H9 (cell line): Measurements from ENCODE around the gene GNGT2. TPM values are rescaled to one million over a fixed set of nuclear protein-coding genes. Genes with fewer than 3 reads are reported as not detected.

ENCODE experiments used
- DNase-seq: peaks from one replicate; pipeline ENCODE4 v3.0.0-alpha.2; 2017
- H2AFZ ChIP-seq: one replicate; pipeline ENCODE4 v1.6.1; 2013; ENCODE audit warnings: mild to moderate bottlenecking, low read length, control low read depth, moderate library complexity
- H2AK5ac ChIP-seq: 2 replicates; pipeline ENCODE4 v1.6.1; 2013; ENCODE audit warnings: low read length, control low read depth, mixed read lengths; ENCODE audit not compliant: insufficient read length
- H2BK120ac ChIP-seq: one replicate; pipeline ENCODE4 v1.6.1; 2013; ENCODE audit warnings: low read depth, mild to moderate bottlenecking, low read length, control low read depth, inconsistent platforms; ENCODE audit not compliant: poor library complexity, severe bottlenecking
- H2BK12ac ChIP-seq: 2 replicates; pipeline ENCODE4 v1.6.1; 2013; ENCODE audit warnings: low read length, control low read depth, mixed read lengths, low read depth; ENCODE audit not compliant: insufficient read length
- H2BK15ac ChIP-seq: 2 replicates; pipeline ENCODE4 v1.6.1; 2013; ENCODE audit warnings: low read depth, low read length, control low read depth
- H2BK20ac ChIP-seq: one replicate; pipeline ENCODE4 v1.6.1; 2013; ENCODE audit warnings: low read depth, mild to moderate bottlenecking, low read length, control low read depth, inconsistent platforms; ENCODE audit not compliant: poor library complexity, severe bottlenecking
- H2BK5ac ChIP-seq: 2 replicates; pipeline ENCODE4 v1.6.1; 2013; ENCODE audit warnings: low read length, control low read depth, mixed read lengths; ENCODE audit not compliant: insufficient read length
- H3K14ac ChIP-seq: 2 replicates; pipeline ENCODE4 v1.6.1; 2013; ENCODE audit warnings: low read length, control low read depth; ENCODE audit not compliant: insufficient read depth
- H3K18ac ChIP-seq: 2 replicates; pipeline ENCODE4 v1.6.1; 2013; ENCODE audit warnings: low read depth, mild to moderate bottlenecking, mixed read lengths, low read length, control low read depth; ENCODE audit not compliant: insufficient read length
- H3K23ac ChIP-seq: 2 replicates; pipeline ENCODE4 v1.6.1; 2013; ENCODE audit warnings: low read length, control low read depth, mixed read lengths, low read depth; ENCODE audit not compliant: insufficient read length
- H3K23me2 ChIP-seq: 2 replicates; pipeline ENCODE4 v1.6.1; 2013; ENCODE audit warnings: low read depth, mild to moderate bottlenecking, mixed read lengths, low read length, control low read depth; ENCODE audit not compliant: insufficient read length, poor library complexity, severe bottlenecking
- H3K27ac ChIP-seq: 2 replicates; pipeline ENCODE4 v1.5.1; 2013; ENCODE audit warnings: low read length, control low read depth, mixed read lengths, low read depth; ENCODE audit not compliant: insufficient read length
- H3K27me3 ChIP-seq: 2 replicates; pipeline ENCODE4 v1.6.1; 2013; ENCODE audit warnings: low read length, control low read depth, inconsistent platforms; ENCODE audit not compliant: insufficient read depth
- H3K4ac ChIP-seq: 2 replicates; pipeline ENCODE4 v1.6.1; 2013; ENCODE audit warnings: low read depth, mild to moderate bottlenecking, control low read depth, inconsistent platforms, low read length, moderate library complexity
- H3K4me1 ChIP-seq: 2 replicates; pipeline ENCODE4 v1.6.1; 2013; ENCODE audit warnings: low read length, control low read depth, inconsistent platforms; ENCODE audit not compliant: insufficient read depth
- H3K4me2 ChIP-seq: 2 replicates; pipeline ENCODE4 v1.6.1; 2013; ENCODE audit warnings: low read length, control low read depth, mixed read lengths; ENCODE audit not compliant: insufficient read length, insufficient read depth
- H3K56ac ChIP-seq: 2 replicates; pipeline ENCODE4 v1.6.1; 2013; ENCODE audit warnings: low read depth, mild to moderate bottlenecking, mixed read lengths, low read length, control low read depth; ENCODE audit not compliant: insufficient read length
- H3K79me1 ChIP-seq: 2 replicates; pipeline ENCODE4 v1.6.1; 2013; ENCODE audit warnings: low read depth, mild to moderate bottlenecking, moderate library complexity, low read length, control low read depth, inconsistent platforms; ENCODE audit not compliant: insufficient read depth, poor library complexity, severe bottlenecking
- H3K79me2 ChIP-seq: 2 replicates; pipeline ENCODE4 v1.6.1; 2013; ENCODE audit warnings: low read length, control low read depth, inconsistent platforms; ENCODE audit not compliant: insufficient read depth
- H3K9ac ChIP-seq: 2 replicates; pipeline ENCODE4 v1.6.1; 2013; ENCODE audit warnings: low read length, control low read depth, mixed read lengths; ENCODE audit not compliant: insufficient read length; ENCODE audit errors: extremely low read depth
- H3K9me3 ChIP-seq: one replicate; pipeline ENCODE4 v1.6.1; 2013; ENCODE audit warnings: low read depth, low read length, inconsistent platforms; ENCODE audit not compliant: control insufficient read depth
- H3T11ph ChIP-seq: one replicate; pipeline ENCODE4 v1.6.1; 2013; ENCODE audit warnings: mild to moderate bottlenecking, low read length, control low read depth, inconsistent platforms
- H4K20me1 ChIP-seq: one replicate; pipeline ENCODE4 v1.6.1; 2013; ENCODE audit not compliant: control insufficient read depth, insufficient read length, insufficient read depth
- H4K5ac ChIP-seq: 2 replicates; pipeline ENCODE4 v1.6.1; 2013; ENCODE audit warnings: low read depth, mild to moderate bottlenecking, mixed read lengths, low read length, control low read depth; ENCODE audit not compliant: insufficient read length
- H4K8ac ChIP-seq: replicated peaks from 2 replicates; pipeline ENCODE4 v1.6.1; 2013; ENCODE audit warnings: low read length, control low read depth, mixed read lengths, low read depth; ENCODE audit not compliant: insufficient read length
- H4K91ac ChIP-seq: 2 replicates; pipeline ENCODE4 v1.6.1; 2013; ENCODE audit warnings: low read depth, mild to moderate bottlenecking, moderate library complexity, mixed read lengths, low read length, control low read depth; ENCODE audit not compliant: insufficient read length
- H3K27ac Mint-ChIP-seq, 3 experiments: 2 replicates in 2 of 3; 3 replicates in 1 of 3; pipeline ENCODE4 v1.8.0; 2020 to 2021; ENCODE audit warnings: mixed read lengths in 3 of 3, mild to moderate bottlenecking in 1 of 3, moderate library complexity in 1 of 3
- H3K27me3 Mint-ChIP-seq: 2 replicates; pipeline ENCODE4 v1.8.0; 2021; ENCODE audit warnings: low read depth, mild to moderate bottlenecking, moderate library complexity, mixed read lengths
- H3K36me3 Mint-ChIP-seq, 3 experiments: 2 replicates in 2 of 3; 3 replicates in 1 of 3; pipeline ENCODE4 v1.8.0; 2020 to 2021; ENCODE audit warnings: low read depth in 3 of 3, mixed read lengths in 3 of 3; ENCODE audit not compliant: insufficient read depth in 1 of 3
- H3K4me1 Mint-ChIP-seq, 2 experiments: 2 replicates each; pipeline ENCODE4 v1.8.0; 2020; ENCODE audit warnings: mixed read lengths in 2 of 2
- H3K4me3 Mint-ChIP-seq, 2 experiments: 2 replicates in 1 of 2; 3 replicates in 1 of 2; pipeline ENCODE4 v1.8.0; 2020 to 2021; ENCODE audit warnings: mild to moderate bottlenecking in 2 of 2, mixed read lengths in 2 of 2, moderate library complexity in 1 of 2
- H3K9me3 Mint-ChIP-seq, 2 experiments: 2 replicates in 1 of 2; 3 replicates in 1 of 2; pipeline ENCODE4 v1.8.0; 2020; ENCODE audit warnings: mild to moderate bottlenecking in 2 of 2, mixed read lengths in 2 of 2, moderate library complexity in 1 of 2
- WGBS: extraction: QIAGEN DNeasy Blood & Tissue Kit; methylation state at CpG from one replicate; pipeline ENCODE4 v1.1.7; 2013; ENCODE audit warnings: missing lambda C conversion rate, low lambda C conversion rate, mixed read lengths; ENCODE audit not compliant: insufficient read length; ENCODE audit errors: extremely low coverage; 5-methylcytosine and 5-hydroxymethylcytosine counted together
- total RNA-seq: library from RNA; stranded (reverse); gene quantifications from 2 replicates; pipeline ENCODE4 v1.2.1, GENCODE V29; 2021
- TF ChIP-seq, protein P1 (sequence below): fragments of 200-600 bp; sonication (generic); conservative IDR thresholded peaks from 3 replicates; pipeline ENCODE4 v1.8.0; 2021; ENCODE audit warnings: antibody characterized with exemption, mild to moderate bottlenecking

Gene GNGT2
- total RNA-seq, 1 experiment from 2014 or later: 0.42 TPM

DNA sequence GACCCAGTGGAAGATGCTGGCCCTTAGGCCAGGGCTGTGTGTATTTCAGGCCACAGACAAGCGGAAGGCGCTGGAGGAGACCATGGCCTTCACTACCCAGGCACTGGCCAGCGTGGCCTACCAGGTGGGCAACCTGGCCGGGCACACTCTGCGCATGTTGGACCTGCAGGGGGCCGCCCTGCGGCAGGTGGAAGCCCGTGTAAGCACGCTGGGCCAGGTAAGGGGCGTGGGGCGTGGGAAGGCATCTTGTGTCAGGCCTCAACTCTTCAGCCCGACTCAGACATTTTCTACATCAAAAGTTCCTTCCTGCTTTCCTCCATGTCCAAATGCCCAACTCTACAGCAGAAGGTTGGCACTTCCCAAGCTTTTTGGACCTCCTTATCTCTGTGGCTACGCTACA, 6.1 kb upstream of the GNGT2 start:
- WGBS: no CpG with 5 or more reads among the region's 13 CpGs
- Histone ChIP-seq H3K27me3 (no peaks in the 10 kb centered on the region), H3K9ac (no peak overlapping the region), H3K27ac (no peak overlapping the region), H4K20me1 (no peaks in the 10 kb centered on the region), H3T11ph (no peak overlapping the region), H2BK120ac (no peak overlapping the region), H3K4ac (no peak overlapping the region), H3K4me2 (no peak overlapping the region), H3K4me1 (0 out of 2 replicates have a peak, but pooled peaks cover 2% of the 10 kb centered on the region), H4K91ac (no peak overlapping the region), H2BK12ac (no peak overlapping the region), H3K23me2 (no peaks in the 10 kb centered on the region), H2AFZ (no peak overlapping the region), H2BK15ac (no peak overlapping the region), H4K8ac (no peak overlapping the region), H3K23ac (no peak overlapping the region), H4K5ac (no peak overlapping the region), H2AK5ac (no peak overlapping the region), H3K14ac (no peak overlapping the region), H3K79me1 (no peaks in the 10 kb centered on the region), H3K79me2 (no peaks in the 10 kb centered on the region), H3K18ac (no peak overlapping the region), H3K9me3 (no peaks in the 10 kb centered on the region), H3K56ac (no peak overlapping the region), H2BK5ac (no peak overlapping the region), H2BK20ac (no peak overlapping the region)
- no peak overlapping the region for H3K27ac Mint-ChIP-seq
- peaks cover 12% of the 10 kb centered on the region for H3K27me3 Mint-ChIP-seq
- H3K9me3 Mint-ChIP-seq: no peaks in the 10 kb centered on the region
- DNase-seq: no peak
- peaks cover 22 to 27% of the 10 kb centered on the region in 2 experiments for H3K4me1 Mint-ChIP-seq
- TF ChIP-seq, protein P1, sequence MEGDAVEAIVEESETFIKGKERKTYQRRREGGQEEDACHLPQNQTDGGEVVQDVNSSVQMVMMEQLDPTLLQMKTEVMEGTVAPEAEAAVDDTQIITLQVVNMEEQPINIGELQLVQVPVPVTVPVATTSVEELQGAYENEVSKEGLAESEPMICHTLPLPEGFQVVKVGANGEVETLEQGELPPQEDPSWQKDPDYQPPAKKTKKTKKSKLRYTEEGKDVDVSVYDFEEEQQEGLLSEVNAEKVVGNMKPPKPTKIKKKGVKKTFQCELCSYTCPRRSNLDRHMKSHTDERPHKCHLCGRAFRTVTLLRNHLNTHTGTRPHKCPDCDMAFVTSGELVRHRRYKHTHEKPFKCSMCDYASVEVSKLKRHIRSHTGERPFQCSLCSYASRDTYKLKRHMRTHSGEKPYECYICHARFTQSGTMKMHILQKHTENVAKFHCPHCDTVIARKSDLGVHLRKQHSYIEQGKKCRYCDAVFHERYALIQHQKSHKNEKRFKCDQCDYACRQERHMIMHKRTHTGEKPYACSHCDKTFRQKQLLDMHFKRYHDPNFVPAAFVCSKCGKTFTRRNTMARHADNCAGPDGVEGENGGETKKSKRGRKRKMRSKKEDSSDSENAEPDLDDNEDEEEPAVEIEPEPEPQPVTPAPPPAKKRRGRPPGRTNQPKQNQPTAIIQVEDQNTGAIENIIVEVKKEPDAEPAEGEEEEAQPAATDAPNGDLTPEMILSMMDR: no peak
- H3K36me3 Mint-ChIP-seq: no peaks in the 10 kb centered on the region; a peak in 1 of 7 replicates
- H3K4me3 Mint-ChIP-seq: no peak overlapping the region
